ENCODE results near the gene ANAPC10. TPM values are rescaled to one million over a fixed set of nuclear protein-coding genes. Genes with fewer than 3 reads are reported as not detected.

The ANAPC10 gene
- total and polyA plus RNA-seq, 2 donors (not counting 3 experiments of a cell fraction or from before 2014, with no cell fraction given), result 15.7 to 24.0 TPM

DNA sequence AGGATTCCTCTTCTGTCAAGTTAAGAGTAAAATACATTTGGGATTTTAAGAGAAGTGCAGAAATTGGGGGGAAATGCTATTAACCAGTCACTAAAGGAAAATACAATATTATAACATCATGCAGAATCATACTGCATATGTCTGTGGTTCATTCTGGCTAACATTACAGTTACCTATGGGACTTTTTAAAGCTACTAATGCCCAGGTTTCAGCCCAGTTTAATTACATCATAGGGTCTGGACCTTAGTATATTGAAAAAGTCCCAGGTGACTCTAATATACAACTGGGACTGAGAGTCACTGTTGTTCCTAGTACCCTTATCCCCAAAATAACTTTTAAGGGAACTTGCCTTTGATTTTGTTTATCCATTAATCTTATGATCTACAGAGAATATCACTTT is 10.1 kb upstream of the ANAPC10 start:
- Histone ChIP-seq H3K4me3 (replicated peaks in 1 of 3; ENCODE audit: insufficient read depth in 1 of 3, low read depth in 1 of 3, low read length in 3 of 3) (no peak overlapping the region), H4K20me1 (replicated peaks; ENCODE audit: control insufficient read depth, extremely low read depth, insufficient read depth, low read length) (peaks cover 4% of the 10 kb centered on the region), H3K4me2 (ENCODE audit: insufficient read depth, low read length) (no peak overlapping the region), H3K9me1 (replicated peaks; ENCODE audit: control insufficient read depth, extremely low read depth, insufficient read depth, low read length) (no peaks in the 10 kb centered on the region), H3K9ac (replicated peaks; ENCODE audit: extremely low read depth, insufficient read depth, low read length) (no peak overlapping the region), H3K9me3 (replicated peaks; ENCODE audit: control insufficient read depth, insufficient read depth, low read length) (no peaks in the 10 kb centered on the region), H3K4me1 (ENCODE audit: control insufficient read depth, extremely low read depth, insufficient read depth, low read length) (peaks cover 21% of the 10 kb centered on the region), H2AFZ (ENCODE audit: low read depth, low read length) (no peak overlapping the region), H3K27ac (ENCODE audit: insufficient read depth, low read depth, low read length) (no peak overlapping the region), H3K79me2 (ENCODE audit: control insufficient read depth, insufficient read depth, low read length) (peaks cover 56% of the 10 kb centered on the region), H3K36me3 (ENCODE audit: control insufficient read depth in 2 of 2, extremely low read depth in 1 of 2, insufficient read depth in 2 of 2, low read length in 2 of 2) (peaks cover 7 to 52% of the 10 kb centered on the region in 2 experiments), H3K27me3 (ENCODE audit: control insufficient read depth in 2 of 2, insufficient read depth in 2 of 2, low read length in 2 of 2) (no peaks in the 10 kb centered on the region)
- dilution Hi-C loops (cut with MboI; ENCODE audit: extremely low pct_ligation_motif_present, low sequenced_read_pairs) (no loop called here), intact Hi-C loops (cut with micrococcal nuclease) (no loop called here)
- FAIRE-seq, result no peak
- DNase-seq (ENCODE audit: low read depth, low spot score), result no peak
- CTCF ChIA-PET, result no interaction called here
- POLR2A ChIA-PET, result no interaction called here
- TF ChIP-seq JUN (IDR thresholded peaks at IDR 0.05; ENCODE audit: borderline replicate concordance, insufficient read depth, insufficient read length, low read depth) (no peak), GATA2 (IDR thresholded peaks at IDR 0.05; ENCODE audit: insufficient read depth, insufficient read length, low read depth, low read length) (no peak), POLR2AphosphoS5 (IDR thresholded peaks at IDR 0.05; ENCODE audit: insufficient read depth, low read depth, low read length) (no peak), EZH2 (IDR thresholded peaks at IDR 0.05; ENCODE audit: borderline replicate concordance, low read depth, low read length, severe bottlenecking) (no peak), POLR2A (IDR thresholded peaks at IDR 0.05; ENCODE audit: low read depth, low read length) (no peak)
- no TSS peak for BruUV-seq (replicated peaks)

DNA sequence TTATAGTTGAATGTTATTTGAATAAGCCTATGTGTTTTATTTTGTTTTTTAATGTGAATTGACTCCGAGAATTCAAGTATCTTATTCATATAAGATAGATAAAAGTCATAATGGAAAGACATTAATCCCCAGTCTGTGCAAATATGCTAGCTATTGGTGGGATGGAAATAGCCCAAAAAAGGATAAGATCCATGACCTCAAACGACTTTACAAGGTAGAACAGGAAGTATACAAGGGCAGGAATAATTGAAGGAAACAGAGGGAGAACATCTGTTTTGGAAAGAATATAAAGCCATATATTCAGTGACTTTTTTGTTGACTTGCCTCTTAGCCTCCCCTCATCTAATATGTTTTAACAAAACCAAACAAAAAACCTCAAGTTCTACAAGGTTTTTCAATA is 9.1 kb upstream of the ANAPC10 start:
- intact Hi-C loops (cut with micrococcal nuclease), result loop anchor here (1.0 kb wide), 1 partner anchor 9 kb away; the partner anchor contains the start of genes ABCE1 and ANAPC10
- H3K4me1 ChIP-seq (ENCODE audit: control insufficient read depth, extremely low read depth, insufficient read depth, low read length), result peaks cover 22% of the 10 kb centered on the region
- H3K27me3 ChIP-seq (ENCODE audit: control insufficient read depth in 2 of 2, insufficient read depth in 2 of 2, low read length in 2 of 2), result no peaks in the 10 kb centered on the region
- H3K79me2 ChIP-seq (ENCODE audit: control insufficient read depth, insufficient read depth, low read length), result peaks cover 59% of the 10 kb centered on the region
- peaks cover 6% of the 10 kb centered on the region for H4K20me1 ChIP-seq (replicated peaks; ENCODE audit: control insufficient read depth, extremely low read depth, insufficient read depth, low read length)
- H3K9ac ChIP-seq (replicated peaks; ENCODE audit: extremely low read depth, insufficient read depth, low read length), result no peak overlapping the region
- H3K4me3 ChIP-seq (replicated peaks in 1 of 3; ENCODE audit: insufficient read depth in 1 of 3, low read depth in 1 of 3, low read length in 3 of 3), result no peak overlapping the region
- FAIRE-seq (no peak), DNase-seq (ENCODE audit: low read depth, low spot score) (peak; percentile 51)
- ChIA-PET CTCF (interaction anchor here (0.9 to 1.3 kb wide), 2 partner anchors 12 to 445 kb away, joined by 3 to 5 read pairs; no protein-coding TSS in a partner anchor), POLR2A (no interaction called here)
- H2AFZ ChIP-seq (ENCODE audit: low read depth, low read length), result no peak overlapping the region
- peak overlapping the region; percentile 11 for H3K27ac ChIP-seq (ENCODE audit: insufficient read depth, low read depth, low read length)
- H3K4me2 ChIP-seq (ENCODE audit: insufficient read depth, low read length), result peak overlapping the region; percentile 27
- no peaks in the 10 kb centered on the region for H3K9me1 ChIP-seq (replicated peaks; ENCODE audit: control insufficient read depth, extremely low read depth, insufficient read depth, low read length)
- H3K36me3 ChIP-seq (ENCODE audit: control insufficient read depth in 2 of 2, extremely low read depth in 1 of 2, insufficient read depth in 2 of 2, low read length in 2 of 2), result peaks cover 6 to 43% of the 10 kb centered on the region in 2 experiments
- H3K9me3 ChIP-seq (replicated peaks; ENCODE audit: control insufficient read depth, insufficient read depth, low read length), result no peaks in the 10 kb centered on the region
- dilution Hi-C loops (cut with MboI; ENCODE audit: extremely low pct_ligation_motif_present, low sequenced_read_pairs), result no loop called here
- TF ChIP-seq, protein P1, sequence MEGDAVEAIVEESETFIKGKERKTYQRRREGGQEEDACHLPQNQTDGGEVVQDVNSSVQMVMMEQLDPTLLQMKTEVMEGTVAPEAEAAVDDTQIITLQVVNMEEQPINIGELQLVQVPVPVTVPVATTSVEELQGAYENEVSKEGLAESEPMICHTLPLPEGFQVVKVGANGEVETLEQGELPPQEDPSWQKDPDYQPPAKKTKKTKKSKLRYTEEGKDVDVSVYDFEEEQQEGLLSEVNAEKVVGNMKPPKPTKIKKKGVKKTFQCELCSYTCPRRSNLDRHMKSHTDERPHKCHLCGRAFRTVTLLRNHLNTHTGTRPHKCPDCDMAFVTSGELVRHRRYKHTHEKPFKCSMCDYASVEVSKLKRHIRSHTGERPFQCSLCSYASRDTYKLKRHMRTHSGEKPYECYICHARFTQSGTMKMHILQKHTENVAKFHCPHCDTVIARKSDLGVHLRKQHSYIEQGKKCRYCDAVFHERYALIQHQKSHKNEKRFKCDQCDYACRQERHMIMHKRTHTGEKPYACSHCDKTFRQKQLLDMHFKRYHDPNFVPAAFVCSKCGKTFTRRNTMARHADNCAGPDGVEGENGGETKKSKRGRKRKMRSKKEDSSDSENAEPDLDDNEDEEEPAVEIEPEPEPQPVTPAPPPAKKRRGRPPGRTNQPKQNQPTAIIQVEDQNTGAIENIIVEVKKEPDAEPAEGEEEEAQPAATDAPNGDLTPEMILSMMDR (IDR thresholded peaks at IDR 0.05; ENCODE audit: extremely low read depth in 1 of 2, insufficient read depth in 1 of 2, low read depth in 1 of 2, low read length in 2 of 2), result no peak
- TF ChIP-seq POLR2A (IDR thresholded peaks at IDR 0.05; ENCODE audit: low read depth, low read length), result no peak
- no peak for TF ChIP-seq FOS (IDR thresholded peaks at IDR 0.05; ENCODE audit: borderline replicate concordance, insufficient read depth, low read length)
- TF ChIP-seq EZH2 (IDR thresholded peaks at IDR 0.05; ENCODE audit: borderline replicate concordance, low read depth, low read length, severe bottlenecking), result no peak
- TF ChIP-seq MYC (IDR thresholded peaks at IDR 0.05; ENCODE audit: low read depth, low read length), result no peak
- TF ChIP-seq, protein P2, sequence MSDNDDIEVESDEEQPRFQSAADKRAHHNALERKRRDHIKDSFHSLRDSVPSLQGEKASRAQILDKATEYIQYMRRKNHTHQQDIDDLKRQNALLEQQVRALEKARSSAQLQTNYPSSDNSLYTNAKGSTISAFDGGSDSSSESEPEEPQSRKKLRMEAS (IDR thresholded peaks at IDR 0.05; ENCODE audit: insufficient read depth, insufficient read length), result no peak
- no peak for TF ChIP-seq JUN (IDR thresholded peaks at IDR 0.05; ENCODE audit: borderline replicate concordance, insufficient read depth, insufficient read length, low read depth)
- no peak for TF ChIP-seq GATA2 (IDR thresholded peaks at IDR 0.05; ENCODE audit: insufficient read depth, insufficient read length, low read depth, low read length)
- no peak for TF ChIP-seq POLR2AphosphoS5 (IDR thresholded peaks at IDR 0.05; ENCODE audit: insufficient read depth, low read depth, low read length)
- no TSS peak for BruUV-seq (replicated peaks)

All from endothelial cell of umbilical vein (primary cell).